Astrocyte (in vitro differentiated cells and primary cell): ENCODE results near the gene MED13L.

Source experiments
- EZH2 ChIP-seq: IDR thresholded peaks from 2 replicates; pipeline ENCODE4 v1.6.1; 2012; ENCODE audit warnings: mild to moderate bottlenecking, low read length, inconsistent platforms; ENCODE audit not compliant: insufficient read depth
- TF ChIP-seq, protein P1 (sequence below): IDR thresholded peaks from 2 replicates; pipeline ENCODE4 v1.5.1; 2011; ENCODE audit warnings: low read depth, mild to moderate bottlenecking, inconsistent platforms, low read length, moderate library complexity; ENCODE audit not compliant: insufficient read depth

DNA sequence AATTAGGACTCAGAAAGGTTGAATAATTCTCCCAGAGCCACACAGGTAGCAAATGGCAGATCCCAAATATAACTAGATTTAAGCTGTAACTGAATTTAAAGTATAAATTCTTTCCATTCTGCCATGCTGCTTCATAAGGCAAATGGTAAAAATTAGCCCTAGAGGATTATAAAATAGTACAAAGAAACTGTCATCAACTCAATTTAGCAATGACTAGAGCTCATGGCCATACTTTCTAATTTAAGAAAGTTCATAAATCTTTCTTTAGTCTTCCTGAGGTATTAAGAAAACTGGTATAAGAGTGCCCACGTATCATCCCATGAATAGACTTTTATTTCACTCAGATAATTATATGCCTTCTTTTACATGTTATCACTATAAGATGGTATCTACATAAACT is 34.8 kb downstream of the MED13L start:
- TF ChIP-seq EZH2: no peak
- TF ChIP-seq, protein P1, sequence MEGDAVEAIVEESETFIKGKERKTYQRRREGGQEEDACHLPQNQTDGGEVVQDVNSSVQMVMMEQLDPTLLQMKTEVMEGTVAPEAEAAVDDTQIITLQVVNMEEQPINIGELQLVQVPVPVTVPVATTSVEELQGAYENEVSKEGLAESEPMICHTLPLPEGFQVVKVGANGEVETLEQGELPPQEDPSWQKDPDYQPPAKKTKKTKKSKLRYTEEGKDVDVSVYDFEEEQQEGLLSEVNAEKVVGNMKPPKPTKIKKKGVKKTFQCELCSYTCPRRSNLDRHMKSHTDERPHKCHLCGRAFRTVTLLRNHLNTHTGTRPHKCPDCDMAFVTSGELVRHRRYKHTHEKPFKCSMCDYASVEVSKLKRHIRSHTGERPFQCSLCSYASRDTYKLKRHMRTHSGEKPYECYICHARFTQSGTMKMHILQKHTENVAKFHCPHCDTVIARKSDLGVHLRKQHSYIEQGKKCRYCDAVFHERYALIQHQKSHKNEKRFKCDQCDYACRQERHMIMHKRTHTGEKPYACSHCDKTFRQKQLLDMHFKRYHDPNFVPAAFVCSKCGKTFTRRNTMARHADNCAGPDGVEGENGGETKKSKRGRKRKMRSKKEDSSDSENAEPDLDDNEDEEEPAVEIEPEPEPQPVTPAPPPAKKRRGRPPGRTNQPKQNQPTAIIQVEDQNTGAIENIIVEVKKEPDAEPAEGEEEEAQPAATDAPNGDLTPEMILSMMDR: no peak
